Tibial artery (tissue), 4 donors: ENCODE results near the gene NCCRP1.

Experiments used
- DNase-seq, 2 donors: peaks; one replicate each; pipeline ENCODE4 v3.0.0-alpha.2; 2019
- H3K27ac ChIP-seq, 2 donors: fragments of 200-600 bp; sonication (generic) in 1 of 2; 1 replicate in 1 of 2; 2 replicates in 1 of 2; pipeline ENCODE4 v1.5.1; 2018 to 2019; ENCODE audit warnings: mild to moderate bottlenecking in 1 of 2
- H3K27me3 ChIP-seq, 2 donors: fragments of 200-600 bp; sonication (generic) in 1 of 2; one replicate each; pipeline versions ENCODE4 v1.5.1 to v1.6.0; 2016 to 2019
- H3K36me3 ChIP-seq, 3 donors: fragments of 200-600 bp; sonication (generic) in 2 of 3; one replicate each; pipeline ENCODE4 v1.5.1; 2016 to 2019; ENCODE audit warnings: mild to moderate bottlenecking in 2 of 3
- H3K4me1 ChIP-seq, 4 donors: fragments of 200-600 bp; sonication (generic) in 2 of 4; 1 replicate in 3 of 4; 2 replicates in 1 of 4; pipeline ENCODE4 v1.5.1; 2016 to 2019
- H3K4me3 ChIP-seq, 2 donors: fragments of 200-600 bp; sonication (generic) in 1 of 2; 1 replicate in 1 of 2; 2 replicates in 1 of 2; pipeline ENCODE4 v1.5.1; 2018 to 2019; ENCODE audit warnings: mild to moderate bottlenecking in 2 of 2
- H3K9me3 ChIP-seq, 3 donors: fragments of 200-600 bp; sonication (generic) in 1 of 3; one replicate each; pipeline ENCODE4 v1.5.1; 2016 to 2019
- CTCF ChIP-seq, 2 experiments: fragments of 200-600 bp in 1 of 2; fragments of 450-650 bp in 1 of 2; IDR thresholded peaks; one replicate each; pipeline ENCODE4 v1.5.1; 2017 to 2019; ENCODE audit warnings: antibody characterized with exemption in 2 of 2, mild to moderate bottlenecking in 1 of 2, moderate library complexity in 1 of 2
- intact Hi-C: fragments of 100-400 bp; cut with DNase I; formaldehyde crosslinking; loops from one replicate; pipeline ENCODE4 v1.15.0; 2023; ENCODE audit warnings: low total_unique reads

Gene NCCRP1

GRCh38 chr19:39152066-39152465, 44.7 kb upstream of the NCCRP1 start:
- Histone ChIP-seq H3K36me3 (peaks cover 0 to 4% (median 0%) of the 10 kb centered on the region in 3 donors), H3K4me1 (peaks cover 0 to 37% (median 12%) of the 10 kb centered on the region in 4 donors), H3K4me3 (no peak overlapping the region), H3K27ac (no peak overlapping the region), H3K27me3 (no peaks in the 10 kb centered on the region), H3K9me3 (no peaks in the 10 kb centered on the region)
- intact Hi-C loops: no loop called here
- no peak for DNase-seq
- no peak for TF ChIP-seq CTCF (IDR thresholded peaks at IDR 0.05)

DNA sequence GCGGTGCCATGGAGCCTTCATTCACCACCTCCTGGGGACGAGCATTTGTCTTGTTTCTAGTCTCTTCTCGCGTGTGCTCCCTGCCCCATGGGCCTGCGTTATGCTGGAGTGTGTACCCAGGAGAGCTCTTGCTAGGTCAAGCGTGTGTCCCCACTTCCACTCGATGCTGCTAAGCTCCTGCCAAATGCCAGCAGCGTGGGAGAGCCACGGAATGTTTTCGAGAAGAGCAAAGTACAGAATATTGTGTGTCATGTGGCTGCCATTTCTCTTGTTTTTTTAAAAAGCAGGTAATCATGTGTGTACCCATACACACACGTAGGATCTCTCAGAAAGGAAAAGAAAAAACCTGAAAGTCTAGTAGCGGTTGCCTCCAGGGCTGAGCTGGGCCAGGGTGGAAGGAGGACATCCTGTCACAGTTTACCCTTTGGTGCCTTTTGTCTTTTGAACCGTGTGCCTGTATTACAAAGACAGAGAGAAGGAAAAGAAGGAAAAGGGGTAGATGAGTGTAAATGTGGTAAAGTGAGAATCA, 42.6 kb upstream of the NCCRP1 start:
- Histone ChIP-seq H3K4me3 (no peak overlapping the region), H3K9me3 (no peaks in the 10 kb centered on the region), H3K36me3 (peaks cover 0 to 4% (median 0%) of the 10 kb centered on the region in 3 donors), H3K4me1 (peaks cover 0 to 58% (median 20%) of the 10 kb centered on the region in 4 donors), H3K27ac (no peak overlapping the region), H3K27me3 (no peaks in the 10 kb centered on the region)
- intact Hi-C loops: no loop called here
- TF ChIP-seq CTCF (IDR thresholded peaks at IDR 0.05): no peak
- DNase-seq: no peak

DNA sequence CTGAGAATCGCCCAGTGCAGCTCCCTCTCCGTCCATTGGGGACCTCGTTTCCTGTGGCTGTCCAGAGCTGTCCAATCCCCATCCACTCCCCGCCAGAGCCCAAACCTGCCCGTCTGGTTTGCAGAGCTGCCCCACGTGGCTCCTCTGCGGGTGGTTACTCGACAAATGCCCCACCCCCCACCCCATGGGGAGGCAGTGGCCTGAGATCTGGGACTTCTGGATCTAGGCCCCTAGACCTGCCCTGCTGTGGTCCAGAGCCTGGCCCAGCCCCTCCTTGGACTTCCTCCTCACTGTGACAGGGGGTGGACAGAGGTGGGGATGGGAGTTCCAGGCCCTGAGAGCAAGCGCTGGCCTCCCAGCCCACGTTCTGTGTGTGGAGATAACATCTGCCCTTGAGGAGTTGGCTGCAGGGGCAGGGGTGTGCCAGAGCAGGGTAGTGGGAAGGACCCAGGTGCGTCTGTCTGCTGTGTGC, 42.1 kb upstream of the NCCRP1 start:
- Histone ChIP-seq H3K27ac (no peak overlapping the region), H3K9me3 (no peaks in the 10 kb centered on the region), H3K4me3 (no peak overlapping the region), H3K27me3 (no peaks in the 10 kb centered on the region), H3K36me3 (peaks cover 0 to 4% (median 0%) of the 10 kb centered on the region in 3 donors), H3K4me1 (peaks cover 0 to 61% (median 20%) of the 10 kb centered on the region in 4 donors)
- no peak for TF ChIP-seq CTCF (IDR thresholded peaks at IDR 0.05)
- intact Hi-C loops: no loop called here
- no peak for DNase-seq

DNA sequence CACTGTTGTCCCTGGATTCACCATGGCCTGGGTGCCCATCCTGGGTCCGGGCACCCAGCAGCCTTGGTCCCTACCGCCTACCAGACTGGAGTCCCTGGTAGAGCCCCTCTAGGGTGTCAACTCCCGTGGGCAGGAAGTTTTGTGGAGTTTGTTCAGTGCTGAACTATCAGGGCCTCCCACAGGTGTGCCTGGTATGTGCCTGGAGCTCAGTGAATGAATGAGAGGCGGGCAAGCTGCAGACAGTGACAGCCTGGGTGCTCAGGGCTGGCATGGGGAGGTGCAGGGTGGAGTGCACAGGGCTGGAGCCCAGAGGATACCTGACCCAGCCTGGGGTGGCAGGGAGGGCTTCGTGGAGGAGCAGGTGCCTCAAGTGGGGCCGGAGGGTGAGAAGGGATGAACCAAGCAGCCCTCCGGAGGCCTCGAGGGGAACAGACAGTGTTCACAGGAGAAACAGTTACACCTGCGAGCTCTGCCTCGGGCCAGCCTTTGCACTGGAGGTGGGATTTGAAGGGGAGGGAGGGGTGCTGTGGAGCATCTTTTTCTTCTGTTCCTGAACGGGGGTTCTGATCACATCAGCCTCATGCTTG, 41.6 kb upstream of the NCCRP1 start:
- H3K27ac ChIP-seq: no peak overlapping the region
- no peaks in the 10 kb centered on the region for H3K27me3 ChIP-seq
- intact Hi-C loops: no loop called here
- no peak for DNase-seq
- H3K4me1 ChIP-seq: peaks cover 0 to 67% (median 24%) of the 10 kb centered on the region in 4 donors
- no peak for TF ChIP-seq CTCF (IDR thresholded peaks at IDR 0.05)
- H3K9me3 ChIP-seq: no peaks in the 10 kb centered on the region
- no peak overlapping the region for H3K4me3 ChIP-seq
- peaks cover 0 to 4% (median 0%) of the 10 kb centered on the region in 3 donors for H3K36me3 ChIP-seq

DNA sequence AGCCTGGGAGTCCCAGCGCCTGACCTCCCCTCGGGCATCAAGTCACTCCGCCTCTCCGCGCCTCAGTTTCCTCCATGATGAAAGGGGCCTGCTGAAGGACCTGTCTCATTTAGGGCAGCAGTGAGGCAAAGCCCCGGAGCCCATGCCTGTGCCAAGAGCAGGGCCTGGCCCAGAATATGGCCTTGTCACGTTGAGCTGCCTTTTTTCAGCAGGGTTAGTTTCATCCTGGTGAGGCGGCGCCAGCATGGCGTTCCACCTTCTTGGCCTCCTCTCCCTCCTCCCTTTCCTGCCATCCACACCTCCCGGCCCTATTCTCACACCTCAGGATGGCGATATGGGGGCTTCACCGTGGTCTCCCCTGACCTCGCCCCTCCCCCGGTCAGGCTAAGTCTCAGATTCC, 41.0 kb upstream of the NCCRP1 start:
- no peak for TF ChIP-seq CTCF (IDR thresholded peaks at IDR 0.05)
- Histone ChIP-seq H3K36me3 (peaks cover 0 to 4% (median 0%) of the 10 kb centered on the region in 3 donors), H3K27me3 (no peaks in the 10 kb centered on the region), H3K9me3 (no peaks in the 10 kb centered on the region), H3K27ac (no peak overlapping the region), H3K4me3 (no peak overlapping the region), H3K4me1 (peaks cover 0 to 72% (median 29%) of the 10 kb centered on the region in 4 donors)
- intact Hi-C loops: no loop called here
- no peak for DNase-seq
